NT2/D1 (cell line): ENCODE measurements around the gene ABLIM2.

Source experiments
- DNase-seq: peaks from one replicate; pipeline ENCODE4 v3.0.0-alpha.2; 2011; ENCODE audit warnings: low read depth, low spot score
- H3K27me3 ChIP-seq: 2 replicates; pipeline ENCODE4 v1.6.0; 2011; ENCODE audit warnings: mild to moderate bottlenecking; ENCODE audit not compliant: insufficient read length, insufficient read depth
- H3K36me3 ChIP-seq: 2 replicates; pipeline ENCODE4 v1.6.1; 2011; ENCODE audit warnings: mild to moderate bottlenecking, low read length, mixed read lengths; ENCODE audit not compliant: insufficient read depth, insufficient read length
- H3K4me1 ChIP-seq: 2 replicates; pipeline ENCODE4 v1.5.1; 2011; ENCODE audit not compliant: insufficient read depth, insufficient read length
- H3K4me3 ChIP-seq: 2 replicates; pipeline ENCODE4 v1.5.1; 2011; ENCODE audit warnings: low read depth; ENCODE audit not compliant: insufficient read length
- H3K9ac ChIP-seq: 2 replicates; pipeline ENCODE4 v1.6.0; 2011; ENCODE audit warnings: low read depth; ENCODE audit not compliant: insufficient read length
- H3K9me3 ChIP-seq: 2 replicates; pipeline ENCODE4 v1.5.1; 2011; ENCODE audit warnings: mild to moderate bottlenecking, low read length; ENCODE audit not compliant: insufficient read depth
- SUZ12 ChIP-seq: IDR thresholded peaks from 2 replicates; pipeline ENCODE4 v1.6.1; 2011; ENCODE audit not compliant: insufficient read length, insufficient read depth; ENCODE audit errors: extremely low read depth
- YY1 ChIP-seq: IDR thresholded peaks from 2 replicates; pipeline ENCODE4 v1.6.1; 2011; ENCODE audit not compliant: insufficient read length, insufficient read depth
- ZNF274 ChIP-seq: IDR thresholded peaks from 2 replicates; pipeline ENCODE4 v1.6.1; 2011; ENCODE audit warnings: mild to moderate bottlenecking, low read depth, low read length

Gene ABLIM2

GRCh38 chr4:8108991-8109390 lies 49.6 kb downstream of the ABLIM2 start:
- Histone ChIP-seq H3K9ac (no peak overlapping the region), H3K4me1 (peaks cover 35% of the 10 kb centered on the region), H3K36me3 (no peaks in the 10 kb centered on the region), H3K4me3 (no peak overlapping the region), H3K27me3 (no peaks in the 10 kb centered on the region), H3K9me3 (peaks cover 11% of the 10 kb centered on the region; the same call in 1 of the 2 replicates)
- TF ChIP-seq YY1 (no peak), ZNF274 (no peak), SUZ12 (no peak)
- DNase-seq: no peak

- no peak for TF ChIP-seq YY1
- TF ChIP-seq ZNF274: no peak
- no peak for TF ChIP-seq SUZ12
- Histone ChIP-seq H3K36me3 (no peaks in the 10 kb centered on the region), H3K27me3 (no peaks in the 10 kb centered on the region), H3K4me1 (peaks cover 40% of the 10 kb centered on the region), H3K9ac (no peak overlapping the region), H3K4me3 (no peak overlapping the region), H3K9me3 (peaks cover 11% of the 10 kb centered on the region; the same call in 1 of the 2 replicates)
- DNase-seq: no peak
These were observed 50.4 kb downstream of the ABLIM2 start for GRCh38 chr4:8108261-8108660.

- no peak for DNase-seq
- TF ChIP-seq ZNF274: no peak
- TF ChIP-seq YY1: no peak
- TF ChIP-seq SUZ12: no peak
- Histone ChIP-seq H3K9me3 (peaks cover 11% of the 10 kb centered on the region; the same call in 1 of the 2 replicates), H3K27me3 (no peaks in the 10 kb centered on the region), H3K4me1 (peaks cover 36% of the 10 kb centered on the region), H3K4me3 (no peak overlapping the region), H3K36me3 (no peaks in the 10 kb centered on the region), H3K9ac (no peak overlapping the region)
These were observed 51.4 kb downstream of the ABLIM2 start for GRCh38 chr4:8107146-8107657.

GRCh38 chr4:8106451-8107025 lies 52.1 kb downstream of the ABLIM2 start:
- Histone ChIP-seq H3K4me3 (no peak overlapping the region), H3K9ac (no peak overlapping the region), H3K9me3 (peaks cover 11% of the 10 kb centered on the region; the same call in 1 of the 2 replicates), H3K4me1 (peaks cover 33% of the 10 kb centered on the region), H3K36me3 (no peaks in the 10 kb centered on the region), H3K27me3 (no peaks in the 10 kb centered on the region)
- DNase-seq: no peak
- TF ChIP-seq SUZ12 (no peak), YY1 (no peak), ZNF274 (no peak)

- peaks cover 11% of the 10 kb centered on the region; the same call in 1 of the 2 replicates for H3K9me3 ChIP-seq
- no peak overlapping the region for H3K9ac ChIP-seq
- H3K27me3 ChIP-seq: no peaks in the 10 kb centered on the region
- peaks cover 29% of the 10 kb centered on the region for H3K4me1 ChIP-seq
- no peak overlapping the region for H3K4me3 ChIP-seq
- TF ChIP-seq ZNF274 (no peak), SUZ12 (no peak), YY1 (no peak)
- no peaks in the 10 kb centered on the region for H3K36me3 ChIP-seq
- DNase-seq: no peak
These were observed 53.1 kb downstream of the ABLIM2 start for GRCh38 chr4:8105306-8106100.

GRCh38 chr4:8104491-8105305 lies 53.9 kb downstream of the ABLIM2 start:
- peaks cover 11% of the 10 kb centered on the region; the same call in 1 of the 2 replicates for H3K9me3 ChIP-seq
- no peaks in the 10 kb centered on the region for H3K36me3 ChIP-seq
- peaks cover 25% of the 10 kb centered on the region for H3K4me1 ChIP-seq
- DNase-seq: no peak
- no peaks in the 10 kb centered on the region for H3K27me3 ChIP-seq
- H3K9ac ChIP-seq: peak overlapping the region; percentile 6
- H3K4me3 ChIP-seq: no peak overlapping the region
- no peak for TF ChIP-seq YY1
- TF ChIP-seq ZNF274: no peak
- TF ChIP-seq SUZ12: no peak
